HG03196 (cell line): Measurements from ENCODE around the gene SAMHD1.
"Not testable (repeated sequence)": the region's sequence is repeated elsewhere in the genome, so short reads cannot be mapped to it uniquely, and the experiment has no call there.

Source experiments
- ATAC-seq: cut with Tn5 transposase; IDR thresholded peaks from one replicate; pipeline ENCODE4 v1.9.1; 2021; ENCODE audit not compliant: unreplicated experiment

Gene SAMHD1

DNA sequence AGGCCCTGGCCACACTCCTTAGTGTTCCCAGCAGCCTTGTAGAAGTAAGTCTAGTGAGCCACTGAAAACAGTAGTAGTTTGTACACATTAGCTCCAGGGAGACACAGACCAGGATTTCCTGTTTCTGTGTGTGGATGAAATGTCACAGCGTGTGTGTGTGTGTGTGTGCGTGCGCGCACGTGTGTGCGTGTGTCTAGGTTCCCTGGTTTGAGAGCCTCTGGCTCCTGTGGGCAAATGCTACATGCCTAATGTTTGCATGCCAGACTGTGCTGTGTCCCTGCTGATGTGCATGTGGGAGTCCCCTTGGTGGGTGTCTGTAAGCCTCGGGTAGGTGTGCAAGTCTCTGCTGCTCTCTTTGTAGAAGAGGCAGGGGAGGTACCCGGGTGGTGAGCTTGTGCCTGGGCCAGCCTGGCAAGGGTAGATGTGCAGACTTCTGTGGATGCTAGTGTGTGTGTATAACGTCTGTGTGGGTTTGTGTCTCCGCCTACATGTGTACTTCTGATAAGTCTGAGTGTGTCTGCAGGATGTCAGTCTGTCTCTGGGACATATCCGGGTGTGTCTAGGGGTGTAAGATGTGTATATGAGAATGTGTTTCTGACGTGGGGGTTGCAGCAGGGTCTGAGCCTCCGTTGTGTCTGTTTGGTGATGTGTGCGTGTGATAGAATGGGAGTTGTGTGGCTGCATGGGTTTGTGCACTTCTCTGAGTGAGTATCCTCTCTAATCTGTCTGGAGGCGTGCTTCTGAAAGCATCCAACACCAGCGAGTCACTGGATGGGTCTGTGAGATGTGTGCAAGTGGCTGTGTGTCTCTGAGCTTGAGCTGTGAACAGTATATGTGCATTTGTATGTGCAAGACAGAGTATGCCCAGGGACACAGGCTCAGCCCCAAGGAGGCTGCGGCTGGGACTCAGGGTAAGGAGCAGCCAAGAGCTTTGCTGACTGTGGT lies 94.5 kb downstream of the SAMHD1 start:
- no peak for ATAC-seq

DNA sequence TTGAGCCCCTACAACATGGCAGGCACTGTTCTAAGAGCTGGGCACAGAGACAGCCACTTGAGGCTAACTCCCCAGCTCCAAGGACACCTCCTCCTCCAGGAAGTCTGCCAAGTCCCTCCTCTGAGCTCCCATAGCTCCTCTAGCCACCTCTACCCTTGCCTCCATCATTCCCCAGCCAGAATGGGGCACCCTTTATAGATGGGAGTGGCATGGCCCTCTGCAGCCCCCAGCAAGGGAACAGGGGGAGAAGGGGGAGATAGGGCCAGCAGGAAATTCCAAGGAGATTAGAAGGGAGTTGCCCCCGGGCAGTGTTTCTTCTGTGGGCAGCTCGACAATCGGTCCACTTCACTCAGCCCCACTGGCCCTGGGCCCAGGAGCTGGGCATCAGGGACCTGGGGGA lies 95.3 kb downstream of the SAMHD1 start:
- no peak for ATAC-seq

- ATAC-seq = no peak
Observed at GRCh38 chr20:36855241-36855657, 96.3 kb downstream of the SAMHD1 start.

- ATAC-seq = no peak
Observed at GRCh38 chr20:36854348-36855240, 96.9 kb downstream of the SAMHD1 start.

- no peak for ATAC-seq
Observed at GRCh38 chr20:36852187-36852586, 99.3 kb downstream of the SAMHD1 start.

DNA sequence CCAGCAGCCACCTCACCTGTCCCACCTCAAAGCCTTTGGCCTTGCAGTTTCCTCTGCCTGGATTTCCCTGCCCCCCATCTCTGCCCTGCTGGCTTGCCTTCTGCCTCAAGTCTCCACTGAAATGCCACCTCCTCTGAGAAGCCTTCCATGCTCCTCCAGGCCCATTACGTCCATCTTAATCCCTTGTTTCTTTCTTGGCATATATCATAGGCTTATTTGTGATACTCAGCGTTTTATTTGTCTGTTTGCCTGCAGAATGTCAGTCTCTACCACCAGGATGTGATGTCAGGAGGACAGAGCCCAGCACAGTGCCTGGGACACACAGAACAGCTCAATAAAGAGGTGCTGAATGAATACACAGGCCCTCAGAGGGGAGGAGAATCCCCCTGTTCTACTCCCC lies 100.0 kb downstream of the SAMHD1 start:
- no peak for ATAC-seq

GRCh38 chr20:36850759-36851158 lies 100.7 kb downstream of the SAMHD1 start:
- ATAC-seq = no peak

- no peak for ATAC-seq
Observed at GRCh38 chr20:36849333-36850065, 102.0 kb downstream of the SAMHD1 start.

GRCh38 chr20:36848677-36849076 lies 102.8 kb downstream of the SAMHD1 start:
- ATAC-seq = no peak

DNA sequence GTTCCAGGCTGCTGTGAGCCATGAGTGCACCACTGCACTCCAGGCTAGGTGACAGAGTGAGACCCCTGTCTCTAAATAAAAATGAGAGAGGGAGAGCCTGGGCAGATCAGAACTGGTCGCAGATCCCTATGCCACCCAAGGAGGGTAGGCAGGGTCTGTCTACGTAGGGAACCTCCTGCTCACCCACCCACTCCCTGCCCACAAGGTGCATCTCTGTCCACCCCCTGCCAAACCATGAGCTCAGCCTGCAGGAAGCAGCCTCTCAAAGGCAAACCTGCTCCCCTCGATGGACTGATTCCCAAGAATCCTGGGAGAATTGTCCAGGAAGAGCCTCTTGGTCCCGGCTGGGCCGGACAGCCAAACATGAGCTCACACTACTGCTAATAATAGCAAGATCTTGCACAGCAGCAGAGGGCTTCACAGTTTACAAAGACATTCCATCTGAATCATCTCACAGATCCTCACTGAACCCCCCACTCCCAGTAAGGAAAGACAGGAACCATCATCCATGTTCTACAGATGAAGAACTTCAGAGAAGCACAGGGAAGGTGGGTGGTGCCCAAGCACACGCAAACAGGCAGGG lies 103.3 kb downstream of the SAMHD1 start:
- ATAC-seq = no peak

DNA sequence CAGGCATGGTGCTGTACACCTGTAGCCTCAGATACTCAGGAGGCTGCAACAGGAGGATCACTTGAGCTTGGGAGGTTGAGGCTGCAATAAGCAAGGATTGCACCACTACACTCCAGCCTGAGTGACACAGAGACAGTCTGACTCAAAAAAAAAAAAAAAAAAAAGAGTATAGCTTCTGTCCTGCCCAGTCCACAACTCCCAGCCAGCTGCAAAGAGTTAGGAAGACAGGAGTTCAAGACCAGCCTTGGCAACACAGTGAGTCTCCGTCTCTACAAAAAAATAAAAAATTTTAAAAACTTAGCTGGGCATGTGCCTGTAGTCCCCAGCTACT lies 103.8 kb downstream of the SAMHD1 start:
- ATAC-seq = no peak

DNA sequence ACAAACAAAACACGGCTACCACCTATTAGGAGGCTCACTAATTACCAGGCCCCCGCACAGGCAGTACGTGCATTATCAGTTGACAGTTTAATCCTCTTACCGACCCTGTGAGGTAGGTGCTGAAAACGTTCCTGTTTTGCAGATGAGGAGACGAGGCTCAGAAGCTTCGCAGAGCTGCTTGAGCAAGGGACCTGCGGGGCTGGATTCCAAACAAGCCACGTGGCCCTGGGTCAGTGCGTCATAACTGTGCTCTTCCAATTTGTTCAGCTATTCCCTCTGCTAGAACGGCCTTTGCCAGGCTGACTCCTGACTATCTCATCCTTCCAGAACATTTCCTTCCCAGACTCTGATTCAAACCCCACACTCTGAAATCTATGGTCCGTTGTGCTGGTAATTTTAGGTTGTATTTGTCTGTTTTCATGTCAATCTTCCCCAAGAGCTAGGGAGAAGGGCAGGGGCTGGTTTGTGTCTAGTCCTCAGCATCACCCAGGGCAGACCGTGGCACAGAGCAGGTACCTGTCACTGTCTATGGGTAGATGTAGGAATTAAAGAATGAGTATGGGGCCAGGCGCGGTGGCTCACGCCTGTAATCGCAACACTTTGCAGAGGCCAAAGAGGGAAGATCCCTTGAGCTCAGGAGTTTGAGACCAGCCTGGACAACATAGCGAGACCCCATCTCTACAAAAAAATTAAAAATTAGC lies 104.3 kb downstream of the SAMHD1 start:
- ATAC-seq = no peak

DNA sequence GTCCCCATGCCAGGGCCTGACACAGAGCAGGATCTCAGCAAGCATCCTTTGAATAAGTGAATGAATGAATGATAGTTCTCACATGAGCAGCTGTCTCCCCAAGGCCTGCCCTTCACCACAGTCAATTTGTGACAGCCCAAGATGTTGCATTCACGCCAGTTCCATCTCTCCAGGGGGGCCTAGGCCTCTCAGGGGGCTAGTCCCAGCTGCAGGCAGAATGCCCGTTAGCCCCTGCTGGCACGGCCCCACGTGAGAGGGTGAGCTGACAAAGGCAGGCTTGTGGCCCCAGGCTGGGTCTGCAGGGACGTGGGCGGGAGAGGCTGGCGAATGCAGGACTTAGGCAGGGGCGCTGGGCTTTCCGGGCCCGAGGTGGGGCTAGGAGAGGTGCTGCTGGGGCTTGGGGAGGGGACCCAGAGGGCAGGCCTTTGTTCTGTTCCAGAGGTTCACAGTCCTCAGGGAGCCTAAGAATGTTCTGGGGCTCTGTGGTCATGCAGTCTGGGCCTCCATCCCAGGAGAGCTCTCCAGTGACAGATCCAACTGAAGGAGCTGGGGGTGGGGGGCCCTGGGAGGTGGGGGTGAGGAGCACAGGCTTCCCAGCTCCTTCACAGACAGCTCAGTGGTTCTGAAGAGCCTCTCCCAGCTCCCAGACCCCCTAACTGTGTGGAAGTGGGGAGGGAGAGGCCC lies 106.1 kb downstream of the SAMHD1 start:
- no peak for ATAC-seq

DNA sequence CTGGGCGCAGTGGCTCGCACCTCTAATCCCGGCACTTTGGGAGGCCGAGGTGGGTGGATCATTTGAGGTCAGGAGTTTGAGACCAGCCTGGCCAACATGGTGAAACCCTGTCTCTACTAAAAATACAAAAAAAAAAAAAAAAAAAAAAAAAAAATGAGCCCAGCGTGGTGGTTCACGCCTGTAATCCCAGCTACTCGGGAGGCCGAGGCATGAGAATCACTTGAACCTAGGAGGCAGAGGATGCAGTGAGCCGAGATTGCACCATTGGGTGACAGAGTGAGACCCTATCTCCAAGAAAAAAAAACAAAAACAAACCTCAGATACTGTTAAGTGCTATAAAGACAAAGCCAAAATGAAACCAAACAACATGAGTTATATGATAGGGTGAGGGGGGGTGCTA lies 110.5 kb downstream of the SAMHD1 start:
- ATAC-seq = not testable (repeated sequence)
